MCF 10A (cell line): ENCODE data around the gene FCHSD2. TPM values are rescaled to one million over a fixed set of nuclear protein-coding genes. Genes with fewer than 3 reads are reported as not detected.
"Not testable (repeated sequence)": the region's sequence is repeated elsewhere in the genome, so short reads cannot be mapped to it uniquely, and the experiment has no call there.

Experiments used
- BruUV-seq: library from RNA; stranded (reverse); fragments of 400-500 nt; replicated peaks from 2 replicates; lab custom pipeline; 2021; lab: Mats Ljungman, UMichigan
- CTCF ChIA-PET: fragments of 300-600 bp; sonication (Branson Sonifier 250); formaldehyde crosslinking; extraction: SDS; loops from one replicate; lab custom pipeline; 2021; ENCODE audit warnings: antibody characterized with exemption, inconsistent platforms; lab: Yijun Ruan, JAX
- POLR2A ChIA-PET: fragments of 300-600, 350-650 bp; sonication (Branson Sonifier 250); formaldehyde crosslinking; extraction: SDS; loops from one replicate; lab custom pipeline; 2020; ENCODE audit warnings: antibody characterized with exemption, inconsistent platforms; lab: Yijun Ruan, JAX
- DNase-seq: peaks from one replicate; pipeline ENCODE4 v3.0.0-alpha.2; 2018; ENCODE audit not compliant: unreplicated experiment
- H3K27ac Mint-ChIP-seq: one replicate; pipeline ENCODE4 v1.8.0; 2022; ENCODE audit warnings: mild to moderate bottlenecking, low read depth, mixed read lengths; ENCODE audit not compliant: unreplicated experiment
- H3K27me3 Mint-ChIP-seq: one replicate; pipeline ENCODE4 v1.8.0; 2022; ENCODE audit warnings: mixed read lengths; ENCODE audit not compliant: insufficient read depth, unreplicated experiment
- H3K36me3 Mint-ChIP-seq: one replicate; pipeline ENCODE4 v1.8.0; 2022; ENCODE audit warnings: mild to moderate bottlenecking, moderate library complexity, mixed read lengths; ENCODE audit not compliant: insufficient read depth, unreplicated experiment
- H3K4me1 Mint-ChIP-seq: one replicate; pipeline ENCODE4 v1.8.0; 2022; ENCODE audit warnings: mixed read lengths; ENCODE audit not compliant: insufficient read depth, unreplicated experiment
- H3K4me3 Mint-ChIP-seq: one replicate; pipeline ENCODE4 v1.8.0; 2022; ENCODE audit warnings: mild to moderate bottlenecking, moderate library complexity, mixed read lengths; ENCODE audit not compliant: unreplicated experiment
- H3K9me3 Mint-ChIP-seq: one replicate; pipeline ENCODE4 v1.8.0; 2022; ENCODE audit warnings: mixed read lengths; ENCODE audit not compliant: unreplicated experiment
- intact Hi-C: fragments of 100-400 bp; cut with micrococcal nuclease; formaldehyde crosslinking; loops from 2 replicates; pipeline ENCODE4 v1.14.1; 2022
- total RNA-seq: library from RNA; stranded (reverse); gene quantifications from 2 replicates; pipeline ENCODE4 v1.2.3, GENCODE V29; 2022
- TF ChIP-seq, protein P1 (sequence below): fragments of 200-600 bp; IDR thresholded peaks from one replicate; pipeline ENCODE4 v1.8.0; 2022; ENCODE audit warnings: antibody characterized with exemption, mild to moderate bottlenecking; ENCODE audit not compliant: unreplicated experiment

The FCHSD2 gene
- total RNA-seq, 1 experiment from 2014 or later = 12.8 TPM

DNA sequence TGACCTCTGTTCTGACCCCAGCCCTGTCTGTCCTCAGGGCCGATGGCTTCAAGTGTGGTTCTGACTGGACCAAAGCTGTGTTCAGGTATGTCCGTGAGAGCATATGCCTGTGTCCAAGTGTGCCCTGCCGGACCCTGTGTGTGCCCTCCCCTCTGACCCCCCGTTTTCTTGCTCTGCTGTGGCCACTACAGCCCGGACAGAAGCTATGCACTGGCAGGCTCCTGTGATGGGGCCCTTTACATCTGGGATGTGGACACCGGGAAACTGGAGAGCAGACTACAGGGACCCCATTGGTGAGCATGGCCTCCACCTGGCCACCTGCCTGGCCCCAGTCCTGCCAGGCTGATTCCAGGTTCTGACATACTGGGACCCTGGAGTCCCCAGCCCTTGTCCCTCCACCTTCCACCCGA, 313.4 kb downstream of the FCHSD2 start:
- Mint-ChIP-seq H3K4me1 (peaks cover 9% of the 10 kb centered on the region), H3K9me3 (no peaks in the 10 kb centered on the region), H3K27ac (no peak overlapping the region), H3K36me3 (peaks cover 11% of the 10 kb centered on the region), H3K4me3 (no peak overlapping the region), H3K27me3 (no peaks in the 10 kb centered on the region)
- ChIA-PET POLR2A (interaction anchor here (0.9 to 1.1 kb wide), 3 partner anchors 10 to 351 kb away, joined by 3 to 4 read pairs (median 4); no protein-coding TSS in a partner anchor), CTCF (interaction anchor here (0.6 to 8.7 kb wide), 5 partner anchors 21 to 350 kb away, joined by 3 to 153 read pairs (median 5); no protein-coding TSS in a partner anchor)
- BruUV-seq = no TSS peak
- DNase-seq = no peak
- intact Hi-C loops = no loop called here
- TF ChIP-seq, protein P1, sequence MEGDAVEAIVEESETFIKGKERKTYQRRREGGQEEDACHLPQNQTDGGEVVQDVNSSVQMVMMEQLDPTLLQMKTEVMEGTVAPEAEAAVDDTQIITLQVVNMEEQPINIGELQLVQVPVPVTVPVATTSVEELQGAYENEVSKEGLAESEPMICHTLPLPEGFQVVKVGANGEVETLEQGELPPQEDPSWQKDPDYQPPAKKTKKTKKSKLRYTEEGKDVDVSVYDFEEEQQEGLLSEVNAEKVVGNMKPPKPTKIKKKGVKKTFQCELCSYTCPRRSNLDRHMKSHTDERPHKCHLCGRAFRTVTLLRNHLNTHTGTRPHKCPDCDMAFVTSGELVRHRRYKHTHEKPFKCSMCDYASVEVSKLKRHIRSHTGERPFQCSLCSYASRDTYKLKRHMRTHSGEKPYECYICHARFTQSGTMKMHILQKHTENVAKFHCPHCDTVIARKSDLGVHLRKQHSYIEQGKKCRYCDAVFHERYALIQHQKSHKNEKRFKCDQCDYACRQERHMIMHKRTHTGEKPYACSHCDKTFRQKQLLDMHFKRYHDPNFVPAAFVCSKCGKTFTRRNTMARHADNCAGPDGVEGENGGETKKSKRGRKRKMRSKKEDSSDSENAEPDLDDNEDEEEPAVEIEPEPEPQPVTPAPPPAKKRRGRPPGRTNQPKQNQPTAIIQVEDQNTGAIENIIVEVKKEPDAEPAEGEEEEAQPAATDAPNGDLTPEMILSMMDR = no peak

GRCh38 chr11:72828081-72828567, 314.0 kb downstream of the FCHSD2 start:
- DNase-seq = no peak
- Mint-ChIP-seq H3K4me1 (peaks cover 9% of the 10 kb centered on the region), H3K36me3 (peaks cover 11% of the 10 kb centered on the region), H3K27ac (no peak overlapping the region), H3K27me3 (no peaks in the 10 kb centered on the region), H3K4me3 (no peak overlapping the region), H3K9me3 (no peaks in the 10 kb centered on the region)
- ChIA-PET CTCF (interaction anchor here (0.6 to 8.7 kb wide), 4 partner anchors 21 to 350 kb away, joined by 3 to 153 read pairs (median 5); no protein-coding TSS in a partner anchor), POLR2A (interaction anchor here (0.9 to 1.1 kb wide), 4 partner anchors 9 to 352 kb away, joined by 3 to 7 read pairs (median 4); partner anchors contain the start of gene ATG16L2)
- no TSS peak for BruUV-seq
- intact Hi-C loops = no loop called here
- TF ChIP-seq, protein P1 = no peak

DNA sequence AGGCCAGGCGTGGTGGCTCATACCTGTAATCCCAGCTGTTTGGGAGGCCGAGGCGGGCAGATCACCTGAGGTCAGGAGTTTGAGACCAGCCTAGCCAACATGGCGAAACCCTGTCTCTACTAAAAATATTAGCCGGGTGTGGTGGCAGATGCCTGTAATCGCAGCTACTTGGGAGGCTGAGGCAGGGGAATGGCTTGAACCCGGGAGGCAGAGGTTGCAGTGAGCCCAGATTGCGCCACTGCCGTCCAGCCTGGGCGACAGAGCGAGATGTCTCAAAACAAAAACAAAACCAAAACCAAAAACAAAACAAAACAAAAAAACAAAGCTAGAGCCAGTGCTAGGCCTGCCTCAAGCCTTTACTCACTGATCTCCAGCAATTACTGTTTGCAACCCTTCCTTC, 314.5 kb downstream of the FCHSD2 start:
- H3K4me3 Mint-ChIP-seq, DNase-seq, BruUV-seq, H3K9me3 Mint-ChIP-seq, H3K27ac Mint-ChIP-seq, H3K27me3 Mint-ChIP-seq, intact Hi-C loops, H3K4me1 Mint-ChIP-seq: not testable (repeated sequence)
- ChIA-PET CTCF (interaction anchor here (0.6 to 8.7 kb wide), 6 partner anchors 22 to 361 kb away, joined by 3 to 153 read pairs (median 4); no protein-coding TSS in a partner anchor), POLR2A (interaction anchor here (0.9 to 1.1 kb wide), 3 partner anchors 13 to 352 kb away, joined by 3 to 7 read pairs (median 4); partner anchors contain the start of gene ATG16L2)
- H3K36me3 Mint-ChIP-seq = peaks cover 11% of the 10 kb centered on the region

GRCh38 chr11:72826942-72827480, 315.1 kb downstream of the FCHSD2 start:
- no TSS peak for BruUV-seq
- CTCF ChIA-PET = interaction anchor here (0.6 to 8.7 kb wide), 4 partner anchors 37 to 362 kb away, joined by 3 to 153 read pairs (median 4); no protein-coding TSS in a partner anchor
- DNase-seq = no peak
- TF ChIP-seq, protein P1 = no peak
- intact Hi-C loops = no loop called here
- POLR2A ChIA-PET = interaction anchor here (1.0 kb wide), 1 partner anchor 12 kb away, joined by 7 read pairs; the partner anchor contains the start of gene ATG16L2
- Mint-ChIP-seq H3K27ac (no peak overlapping the region), H3K4me1 (peaks cover 7% of the 10 kb centered on the region), H3K9me3 (no peaks in the 10 kb centered on the region), H3K36me3 (peaks cover 11% of the 10 kb centered on the region), H3K4me3 (no peak overlapping the region), H3K27me3 (no peaks in the 10 kb centered on the region)
